ENCODE measurements around the gene SRCIN1.

- TF ChIP-seq, protein P1, sequence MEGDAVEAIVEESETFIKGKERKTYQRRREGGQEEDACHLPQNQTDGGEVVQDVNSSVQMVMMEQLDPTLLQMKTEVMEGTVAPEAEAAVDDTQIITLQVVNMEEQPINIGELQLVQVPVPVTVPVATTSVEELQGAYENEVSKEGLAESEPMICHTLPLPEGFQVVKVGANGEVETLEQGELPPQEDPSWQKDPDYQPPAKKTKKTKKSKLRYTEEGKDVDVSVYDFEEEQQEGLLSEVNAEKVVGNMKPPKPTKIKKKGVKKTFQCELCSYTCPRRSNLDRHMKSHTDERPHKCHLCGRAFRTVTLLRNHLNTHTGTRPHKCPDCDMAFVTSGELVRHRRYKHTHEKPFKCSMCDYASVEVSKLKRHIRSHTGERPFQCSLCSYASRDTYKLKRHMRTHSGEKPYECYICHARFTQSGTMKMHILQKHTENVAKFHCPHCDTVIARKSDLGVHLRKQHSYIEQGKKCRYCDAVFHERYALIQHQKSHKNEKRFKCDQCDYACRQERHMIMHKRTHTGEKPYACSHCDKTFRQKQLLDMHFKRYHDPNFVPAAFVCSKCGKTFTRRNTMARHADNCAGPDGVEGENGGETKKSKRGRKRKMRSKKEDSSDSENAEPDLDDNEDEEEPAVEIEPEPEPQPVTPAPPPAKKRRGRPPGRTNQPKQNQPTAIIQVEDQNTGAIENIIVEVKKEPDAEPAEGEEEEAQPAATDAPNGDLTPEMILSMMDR (IDR thresholded peaks at IDR 0.05; ENCODE audit: insufficient read depth, low read length, poor library complexity, severe bottlenecking) = no peak
- TF ChIP-seq EZH2phosphoT487 (conservative IDR thresholded peaks at IDR 0.05; ENCODE audit: low read length) = no peak
Measured at GRCh38 chr17:38549285-38549684, 56.5 kb downstream of the SRCIN1 start.
